Trophoblast cell (in vitro differentiated cells and primary cell): ENCODE results near the gene SPEG.

Source experiments
- DNase-seq, 2 donors: peaks; one replicate each; pipeline ENCODE4 v3.0.0-alpha.2; 2016
- H2AFZ ChIP-seq: 2 replicates; pipeline ENCODE4 v1.6.1; 2013; ENCODE audit warnings: low read length, moderate library complexity, mild to moderate bottlenecking; ENCODE audit not compliant: insufficient read depth, poor library complexity
- H2AK5ac ChIP-seq: 2 replicates; pipeline ENCODE4 v1.6.1; 2013; ENCODE audit warnings: mild to moderate bottlenecking, low read length
- H2BK120ac ChIP-seq: 2 replicates; pipeline ENCODE4 v1.6.1; 2013; ENCODE audit warnings: low read length, mild to moderate bottlenecking, moderate library complexity; ENCODE audit not compliant: insufficient read depth, poor library complexity
- H2BK12ac ChIP-seq: 2 replicates; pipeline ENCODE4 v1.6.1; 2013; ENCODE audit warnings: mild to moderate bottlenecking, low read length, moderate library complexity
- H2BK5ac ChIP-seq: 2 replicates; pipeline ENCODE4 v1.6.1; 2013; ENCODE audit warnings: low read length, low read depth, moderate library complexity, mild to moderate bottlenecking; ENCODE audit not compliant: poor library complexity
- H3K14ac ChIP-seq: 2 replicates; pipeline ENCODE4 v1.6.1; 2013; ENCODE audit warnings: mild to moderate bottlenecking, low read length
- H3K18ac ChIP-seq: 2 replicates; pipeline ENCODE4 v1.6.1; 2013; ENCODE audit warnings: mild to moderate bottlenecking, low read length
- H3K23ac ChIP-seq: 2 replicates; pipeline ENCODE4 v1.6.1; 2013; ENCODE audit warnings: low read length
- H3K27ac ChIP-seq: 2 replicates; pipeline ENCODE4 v1.5.1; 2013; ENCODE audit warnings: low read depth, mild to moderate bottlenecking, inconsistent platforms, low read length, moderate library complexity
- H3K27me3 ChIP-seq: 2 replicates; pipeline ENCODE4 v1.6.1; 2013; ENCODE audit warnings: inconsistent platforms, mild to moderate bottlenecking, low read length, moderate library complexity; ENCODE audit not compliant: insufficient read depth
- H3K36me3 ChIP-seq, 2 experiments: 1 replicate in 1 of 2; 2 replicates in 1 of 2; pipeline ENCODE4 v1.6.1; 2013; ENCODE audit warnings: low read length in 2 of 2, mild to moderate bottlenecking in 2 of 2, moderate library complexity in 1 of 2; ENCODE audit not compliant: insufficient read depth in 2 of 2, control insufficient read depth in 1 of 2
- H3K4ac ChIP-seq: 2 replicates; pipeline ENCODE4 v1.6.1; 2013; ENCODE audit warnings: low read depth, mild to moderate bottlenecking, low read length, moderate library complexity
- H3K4me1 ChIP-seq, 2 experiments: 1 replicate in 1 of 2; 2 replicates in 1 of 2; pipeline ENCODE4 v1.6.1; 2013; ENCODE audit warnings: low read length in 2 of 2, mild to moderate bottlenecking in 2 of 2, moderate library complexity in 1 of 2; ENCODE audit not compliant: insufficient read depth in 2 of 2, control insufficient read depth in 1 of 2
- H3K4me2 ChIP-seq: 2 replicates; pipeline ENCODE4 v1.6.1; 2013; ENCODE audit warnings: inconsistent platforms, mild to moderate bottlenecking, low read length, moderate library complexity
- H3K4me3 ChIP-seq: 2 replicates; pipeline ENCODE4 v1.5.1; 2013; ENCODE audit warnings: mild to moderate bottlenecking, low read depth, low read length, inconsistent platforms
- H3K79me1 ChIP-seq: one replicate; pipeline ENCODE4 v1.6.1; 2013; ENCODE audit warnings: low read length
- H3K79me2 ChIP-seq: 2 replicates; pipeline ENCODE4 v1.6.1; 2013; ENCODE audit warnings: low read length, mild to moderate bottlenecking; ENCODE audit not compliant: control insufficient read depth, insufficient read depth, poor library complexity
- H3K9ac ChIP-seq: 2 replicates; pipeline ENCODE4 v1.6.1; 2013; ENCODE audit warnings: mild to moderate bottlenecking, low read length
- H3K9me3 ChIP-seq: 2 replicates; pipeline ENCODE4 v1.6.1; 2013; ENCODE audit warnings: low read depth, mild to moderate bottlenecking, control low read depth, inconsistent platforms, low read length; ENCODE audit not compliant: insufficient read depth
- H4K12ac ChIP-seq: 2 replicates; pipeline ENCODE4 v1.6.1; 2013; ENCODE audit warnings: low read depth, mild to moderate bottlenecking, low read length, moderate library complexity
- H4K8ac ChIP-seq: 2 replicates; pipeline ENCODE4 v1.6.1; 2013; ENCODE audit warnings: low read depth, mild to moderate bottlenecking, low read length, moderate library complexity
- H4K91ac ChIP-seq: one replicate; pipeline ENCODE4 v1.6.1; 2013; ENCODE audit warnings: low read depth, mild to moderate bottlenecking, low read length, moderate library complexity
- WGBS: extraction: QIAGEN DNeasy Blood & Tissue Kit; methylation state at CpG from one replicate; pipeline ENCODE4 v1.1.7; 2013; ENCODE audit warnings: missing lambda C conversion rate; ENCODE audit not compliant: insufficient read length, insufficient coverage; ENCODE audit errors: extremely low coverage; 5-methylcytosine and 5-hydroxymethylcytosine counted together

Gene SPEG

GRCh38 chr2:219467736-219468075 lies 33.1 kb downstream of the SPEG start:
- peaks cover 2 to 8% of the 10 kb centered on the region in 2 experiments for H3K36me3 ChIP-seq
- H2AFZ ChIP-seq: no peak overlapping the region
- no peak overlapping the region for H3K9ac ChIP-seq
- H3K9me3 ChIP-seq: peaks cover 3% of the 10 kb centered on the region
- H3K4me3 ChIP-seq: no peak overlapping the region
- H2AK5ac ChIP-seq: no peak overlapping the region
- no peak for DNase-seq
- no peak overlapping the region for H4K12ac ChIP-seq
- H3K18ac ChIP-seq: no peak overlapping the region
- no CpG with 5 or more reads among the region's 2 CpGs for WGBS
- no peak overlapping the region for H3K27ac ChIP-seq
- no peaks in the 10 kb centered on the region for H3K27me3 ChIP-seq
- no peak overlapping the region for H3K4ac ChIP-seq
- H2BK120ac ChIP-seq: no peak overlapping the region
- H4K8ac ChIP-seq: no peak overlapping the region
- no peak overlapping the region for H2BK12ac ChIP-seq
- H3K23ac ChIP-seq: no peak overlapping the region
- no peak overlapping the region for H4K91ac ChIP-seq
- H3K4me1 ChIP-seq: peaks cover 4 to 5% of the 10 kb centered on the region in 2 experiments
- H3K79me2 ChIP-seq: no peaks in the 10 kb centered on the region
- no peak overlapping the region for H3K14ac ChIP-seq
- H3K79me1 ChIP-seq: no peaks in the 10 kb centered on the region
- H3K4me2 ChIP-seq: no peak overlapping the region
- no peak overlapping the region for H2BK5ac ChIP-seq

GRCh38 chr2:219468410-219469185 lies 34.0 kb downstream of the SPEG start:
- H4K8ac ChIP-seq: no peak overlapping the region
- H3K27ac ChIP-seq: no peak overlapping the region
- no CpG with 5 or more reads among the region's 23 CpGs for WGBS
- peaks cover 3% of the 10 kb centered on the region for H3K9me3 ChIP-seq
- H2AFZ ChIP-seq: no peak overlapping the region
- no peaks in the 10 kb centered on the region for H3K27me3 ChIP-seq
- peaks cover 2 to 8% of the 10 kb centered on the region in 2 experiments for H3K36me3 ChIP-seq
- H2AK5ac ChIP-seq: no peak overlapping the region
- H3K4me2 ChIP-seq: no peak overlapping the region
- no peak overlapping the region for H2BK5ac ChIP-seq
- H4K12ac ChIP-seq: no peak overlapping the region
- no peak overlapping the region for H2BK12ac ChIP-seq
- no peaks in the 10 kb centered on the region for H3K79me1 ChIP-seq
- H2BK120ac ChIP-seq: peak overlapping the region; percentile 18
- DNase-seq: no peak
- H3K23ac ChIP-seq: no peak overlapping the region
- no peak overlapping the region for H3K18ac ChIP-seq
- no peak overlapping the region for H3K4ac ChIP-seq
- no peak overlapping the region for H4K91ac ChIP-seq
- H3K79me2 ChIP-seq: no peaks in the 10 kb centered on the region
- H3K14ac ChIP-seq: no peak overlapping the region
- H3K9ac ChIP-seq: no peak overlapping the region
- no peak overlapping the region for H3K4me3 ChIP-seq
- peaks cover 6 to 8% of the 10 kb centered on the region in 2 experiments for H3K4me1 ChIP-seq

DNA sequence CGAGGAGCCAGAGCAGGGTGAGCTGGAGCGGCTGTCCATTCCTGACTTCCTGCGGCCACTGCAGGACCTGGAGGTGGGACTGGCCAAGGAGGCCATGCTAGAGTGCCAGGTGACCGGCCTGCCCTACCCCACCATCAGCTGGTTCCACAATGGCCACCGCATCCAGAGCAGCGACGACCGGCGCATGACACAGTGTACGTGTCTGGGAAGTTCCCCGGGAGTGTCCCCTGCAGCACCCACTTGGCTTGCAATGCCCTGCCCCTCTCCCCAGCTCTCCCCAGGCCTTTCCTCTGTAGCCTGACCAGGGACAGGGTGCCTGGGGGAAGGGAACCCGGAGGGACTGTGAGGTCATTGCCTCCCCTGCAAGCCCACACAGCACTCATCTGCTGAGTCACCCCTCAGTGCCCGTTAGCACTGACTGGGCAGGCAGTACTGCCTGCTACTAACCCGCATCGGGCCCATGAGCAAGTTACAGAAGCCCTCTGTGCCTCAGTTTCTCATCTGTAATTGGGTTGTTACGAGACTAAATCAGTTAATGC lies 34.6 kb downstream of the SPEG start:
- Histone ChIP-seq H4K8ac (no peak overlapping the region), H3K23ac (no peak overlapping the region), H3K14ac (no peak overlapping the region), H3K27me3 (no peaks in the 10 kb centered on the region), H3K18ac (no peak overlapping the region), H3K4me3 (no peak overlapping the region), H2BK5ac (no peak overlapping the region), H2AFZ (no peak overlapping the region), H3K36me3 (peaks cover 2 to 8% of the 10 kb centered on the region in 2 experiments), H4K91ac (no peak overlapping the region), H3K4ac (no peak overlapping the region), H3K4me2 (no peak overlapping the region), H2BK12ac (no peak overlapping the region), H3K79me2 (no peaks in the 10 kb centered on the region), H2AK5ac (no peak overlapping the region), H3K27ac (no peak overlapping the region), H3K79me1 (no peaks in the 10 kb centered on the region), H4K12ac (no peak overlapping the region), H3K4me1 (peaks cover 7 to 8% of the 10 kb centered on the region in 2 experiments), H2BK120ac (peak overlapping the region; percentile 18), H3K9ac (no peak overlapping the region), H3K9me3 (peaks cover 3% of the 10 kb centered on the region)
- no CpG with 5 or more reads among the region's 16 CpGs for WGBS
- DNase-seq: peak; percentile 40 to 47

DNA sequence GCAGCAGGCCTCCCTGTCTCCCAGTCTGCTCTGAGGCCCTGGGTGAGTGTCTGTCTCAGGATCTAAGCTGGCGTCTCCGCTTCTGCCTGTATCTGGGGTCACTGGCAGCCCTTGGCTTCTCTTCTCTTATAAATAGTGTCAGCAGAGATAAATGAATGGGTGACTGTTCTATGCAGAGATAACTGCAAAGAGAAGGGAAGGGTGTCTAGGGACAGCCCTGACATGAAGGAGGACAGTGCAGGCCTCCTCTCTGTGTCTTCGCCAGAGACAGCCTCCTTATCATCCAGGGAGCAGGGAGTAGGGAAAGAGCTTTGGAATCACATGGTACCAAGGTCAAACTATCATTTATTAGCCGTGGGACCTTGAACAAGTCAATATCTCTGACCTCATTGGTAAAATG lies 35.8 kb downstream of the SPEG start:
- Histone ChIP-seq H2BK120ac (no peak overlapping the region), H3K4me3 (no peak overlapping the region), H3K4me2 (no peak overlapping the region), H3K4ac (no peak overlapping the region), H3K4me1 (peaks cover 7 to 8% of the 10 kb centered on the region in 2 experiments), H2BK5ac (no peak overlapping the region), H4K8ac (no peak overlapping the region), H3K14ac (no peak overlapping the region), H2AFZ (no peak overlapping the region), H3K9ac (no peak overlapping the region), H4K12ac (no peak overlapping the region), H4K91ac (no peak overlapping the region), H3K36me3 (peaks cover 2 to 4% of the 10 kb centered on the region in 2 experiments), H3K27me3 (no peaks in the 10 kb centered on the region), H3K79me1 (no peaks in the 10 kb centered on the region), H2AK5ac (no peak overlapping the region), H3K79me2 (no peaks in the 10 kb centered on the region), H2BK12ac (no peak overlapping the region), H3K27ac (no peak overlapping the region), H3K23ac (no peak overlapping the region), H3K18ac (no peak overlapping the region), H3K9me3 (peaks cover 3% of the 10 kb centered on the region)
- DNase-seq: no peak
- no CpG with 5 or more reads among the region's 4 CpGs for WGBS
